Osteocyte (in vitro differentiated cells): ENCODE data around the gene OR7E24. TPM values are rescaled to one million over a fixed set of nuclear protein-coding genes. Genes with fewer than 3 reads are reported as not detected.

Experiments used
- DNase-seq: peaks from one replicate; pipeline ENCODE4 v3.0.0; 2021; ENCODE audit warnings: mixed read lengths; ENCODE audit not compliant: unreplicated experiment; ENCODE audit errors: extremely low spot score
- H3K27ac Mint-ChIP-seq: one replicate; pipeline ENCODE4 v1.8.0; 2021; ENCODE audit warnings: mild to moderate bottlenecking, mixed read lengths; ENCODE audit not compliant: unreplicated experiment
- H3K27me3 Mint-ChIP-seq: one replicate; pipeline ENCODE4 v1.8.0; 2021; ENCODE audit warnings: mixed read lengths; ENCODE audit not compliant: unreplicated experiment
- H3K36me3 Mint-ChIP-seq: one replicate; pipeline ENCODE4 v1.8.0; 2021; ENCODE audit warnings: mixed read lengths; ENCODE audit not compliant: unreplicated experiment
- H3K4me1 Mint-ChIP-seq: one replicate; pipeline ENCODE4 v1.8.0; 2021; ENCODE audit warnings: mixed read lengths; ENCODE audit not compliant: unreplicated experiment
- H3K4me3 Mint-ChIP-seq: one replicate; pipeline ENCODE4 v1.8.0; 2021; ENCODE audit warnings: mild to moderate bottlenecking, moderate library complexity, mixed read lengths; ENCODE audit not compliant: unreplicated experiment
- H3K9me3 Mint-ChIP-seq: one replicate; pipeline ENCODE4 v1.8.0; 2021; ENCODE audit warnings: mixed read lengths; ENCODE audit not compliant: unreplicated experiment
- total RNA-seq: library from RNA; stranded (reverse); gene quantifications from 2 replicates; pipeline ENCODE4 v1.2.1, GENCODE V29; 2021
- TF ChIP-seq, protein P1 (sequence below): fragments of 200-600 bp; sonication (generic); IDR thresholded peaks from 2 replicates; pipeline ENCODE4 v1.5.0; 2021; ENCODE audit warnings: antibody characterized with exemption, mild to moderate bottlenecking, moderate library complexity

Gene OR7E24
- total RNA-seq, 1 donor from 2014 or later = not detected

DNA sequence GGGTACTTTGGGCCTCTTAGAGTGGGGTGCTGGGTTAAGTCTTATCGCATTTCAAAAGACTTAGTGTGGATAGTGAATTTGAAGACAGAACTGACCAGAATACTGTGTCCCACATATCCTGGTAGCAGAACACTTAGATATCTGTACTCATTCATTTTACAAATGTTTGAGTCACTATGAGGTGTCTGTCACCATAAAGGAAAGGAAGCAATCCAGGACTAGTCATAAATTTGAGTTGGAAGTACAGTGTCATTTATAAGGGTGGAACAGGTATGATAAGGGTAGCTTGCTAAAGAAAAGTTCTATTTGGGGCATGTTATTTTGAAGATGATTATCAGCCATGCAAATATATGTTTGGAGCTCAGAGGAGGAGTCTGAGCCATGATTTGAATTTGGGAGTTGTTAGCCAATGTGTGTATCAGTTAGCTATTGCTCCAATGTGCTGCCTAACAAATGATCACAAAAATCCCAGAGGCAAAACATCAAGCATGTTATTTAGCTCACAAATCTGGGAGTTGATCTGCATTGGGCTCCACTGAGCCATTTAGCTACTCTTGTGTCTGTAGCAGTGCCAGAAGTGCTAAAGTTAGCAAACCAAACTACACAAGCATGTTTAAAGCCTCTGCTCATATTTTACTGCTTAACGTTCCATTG is 38.6 kb downstream of the OR7E24 start:
- no peak overlapping the region for H3K27ac Mint-ChIP-seq
- no peak for DNase-seq
- no peaks in the 10 kb centered on the region for H3K4me1 Mint-ChIP-seq
- no peaks in the 10 kb centered on the region for H3K27me3 Mint-ChIP-seq
- TF ChIP-seq, protein P1, sequence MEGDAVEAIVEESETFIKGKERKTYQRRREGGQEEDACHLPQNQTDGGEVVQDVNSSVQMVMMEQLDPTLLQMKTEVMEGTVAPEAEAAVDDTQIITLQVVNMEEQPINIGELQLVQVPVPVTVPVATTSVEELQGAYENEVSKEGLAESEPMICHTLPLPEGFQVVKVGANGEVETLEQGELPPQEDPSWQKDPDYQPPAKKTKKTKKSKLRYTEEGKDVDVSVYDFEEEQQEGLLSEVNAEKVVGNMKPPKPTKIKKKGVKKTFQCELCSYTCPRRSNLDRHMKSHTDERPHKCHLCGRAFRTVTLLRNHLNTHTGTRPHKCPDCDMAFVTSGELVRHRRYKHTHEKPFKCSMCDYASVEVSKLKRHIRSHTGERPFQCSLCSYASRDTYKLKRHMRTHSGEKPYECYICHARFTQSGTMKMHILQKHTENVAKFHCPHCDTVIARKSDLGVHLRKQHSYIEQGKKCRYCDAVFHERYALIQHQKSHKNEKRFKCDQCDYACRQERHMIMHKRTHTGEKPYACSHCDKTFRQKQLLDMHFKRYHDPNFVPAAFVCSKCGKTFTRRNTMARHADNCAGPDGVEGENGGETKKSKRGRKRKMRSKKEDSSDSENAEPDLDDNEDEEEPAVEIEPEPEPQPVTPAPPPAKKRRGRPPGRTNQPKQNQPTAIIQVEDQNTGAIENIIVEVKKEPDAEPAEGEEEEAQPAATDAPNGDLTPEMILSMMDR = no peak
- H3K9me3 Mint-ChIP-seq = peaks cover 37% of the 10 kb centered on the region
- H3K36me3 Mint-ChIP-seq = peaks cover 50% of the 10 kb centered on the region
- no peak overlapping the region for H3K4me3 Mint-ChIP-seq

DNA sequence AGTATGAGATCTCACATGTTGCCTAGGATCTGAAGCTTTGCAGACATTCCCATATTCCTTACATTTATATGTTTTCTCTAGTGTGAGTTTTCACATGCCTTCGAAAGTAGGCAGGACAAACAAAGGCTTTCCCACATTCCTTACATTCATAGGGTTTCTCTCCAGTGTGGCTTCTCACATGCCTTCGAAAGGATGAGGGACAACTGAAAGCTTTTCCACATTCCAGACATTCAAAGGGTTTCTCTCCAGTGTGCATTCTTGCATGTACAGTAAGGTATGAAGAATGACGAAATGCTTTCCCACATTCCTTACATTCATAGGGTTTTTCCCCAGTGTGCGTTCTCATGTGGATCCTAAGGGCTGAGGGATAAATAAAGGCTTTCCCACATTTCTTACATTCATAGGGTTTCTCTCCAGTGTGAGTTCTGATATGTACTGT is 44.7 kb downstream of the OR7E24 start:
- Mint-ChIP-seq H3K9me3 (peaks cover 50% of the 10 kb centered on the region), H3K4me1 (no peaks in the 10 kb centered on the region), H3K27me3 (no peaks in the 10 kb centered on the region), H3K4me3 (no peak overlapping the region), H3K36me3 (peaks cover 82% of the 10 kb centered on the region), H3K27ac (no peak overlapping the region)
- DNase-seq = no peak
- TF ChIP-seq, protein P1 = no peak

DNA sequence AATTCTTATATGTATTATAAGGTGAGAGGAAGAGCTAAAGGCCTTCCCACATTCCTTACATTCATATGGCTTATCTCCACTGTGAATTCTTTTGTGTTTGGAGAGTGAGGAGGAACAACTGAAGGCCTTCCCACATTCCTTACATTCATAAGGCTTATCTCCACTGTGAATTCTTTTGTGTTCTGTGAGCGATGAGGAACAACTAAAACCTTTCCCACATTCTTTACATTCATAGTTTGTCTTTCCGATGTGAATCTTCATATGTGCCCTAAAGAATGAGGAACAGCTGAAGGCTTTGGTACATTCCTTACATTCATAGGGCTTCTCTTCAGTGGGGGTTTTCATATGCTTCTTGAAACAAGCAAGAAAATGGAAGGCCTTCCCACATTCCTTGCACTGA is 45.6 kb downstream of the OR7E24 start:
- H3K36me3 Mint-ChIP-seq = peaks cover 84% of the 10 kb centered on the region
- H3K27ac Mint-ChIP-seq = no peak overlapping the region
- no peak overlapping the region for H3K4me3 Mint-ChIP-seq
- no peaks in the 10 kb centered on the region for H3K27me3 Mint-ChIP-seq
- TF ChIP-seq, protein P1 = no peak
- peaks cover 51% of the 10 kb centered on the region for H3K9me3 Mint-ChIP-seq
- no peaks in the 10 kb centered on the region for H3K4me1 Mint-ChIP-seq
- DNase-seq = no peak

Other genes starting within 250 kb of the OR7E24 start
- gene MUC16, start 240.5 kb upstream of the OR7E24 start, total RNA-seq = not detected in 2 replicates
- gene OR1M1, start 163.9 kb upstream of the OR7E24 start, total RNA-seq = not detected in 2 replicates
- gene OR7G2, start 143.5 kb upstream of the OR7E24 start, total RNA-seq = not detected in 2 replicates
- not detected in 2 replicates for gene OR7G1, start 135.2 kb upstream of the OR7E24 start, total RNA-seq
- not detected in 2 replicates for gene OR7G3, start 124.0 kb upstream of the OR7E24 start, total RNA-seq
- gene ZNF317, start 110.5 kb upstream of the OR7E24 start, total RNA-seq = 24.8 and 31.4 TPM in 2 replicates
- 0.86 and 1.1 TPM in 2 replicates for gene OR7D2, start 72.0 kb upstream of the OR7E24 start, total RNA-seq
- not detected in 2 replicates for gene OR7D4, start 31.3 kb upstream of the OR7E24 start, total RNA-seq
- gene ZNF699, start 58.9 kb downstream of the OR7E24 start, total RNA-seq = 6.4 and 7.7 TPM in 2 replicates
- 24.1 and 28.0 TPM in 2 replicates for gene ZNF559, start 73.2 kb downstream of the OR7E24 start, total RNA-seq
- gene ZNF177, start 112.1 kb downstream of the OR7E24 start, total RNA-seq = 5.9 and 6.6 TPM in 2 replicates
- 24.8 and 25.1 TPM in 2 replicates for gene ZNF266, start 184.6 kb downstream of the OR7E24 start, total RNA-seq
- gene ZNF560, start 247.7 kb downstream of the OR7E24 start, total RNA-seq = not detected in 2 replicates